GM12873 (cell line): ENCODE measurements around the gene MIA3.

Experiments used
- TF ChIP-seq, protein P1 (sequence below): IDR thresholded peaks from 2 replicates; pipeline ENCODE4 v1.5.1; 2012; ENCODE audit warnings: low read depth, mild to moderate bottlenecking, moderate library complexity, low read length, control low read depth; ENCODE audit not compliant: insufficient read depth; ENCODE audit errors: missing control alignments

MIA3 gene

GRCh38 chr1:222641269-222641948, 23.5 kb downstream of the MIA3 start:
- TF ChIP-seq, protein P1, sequence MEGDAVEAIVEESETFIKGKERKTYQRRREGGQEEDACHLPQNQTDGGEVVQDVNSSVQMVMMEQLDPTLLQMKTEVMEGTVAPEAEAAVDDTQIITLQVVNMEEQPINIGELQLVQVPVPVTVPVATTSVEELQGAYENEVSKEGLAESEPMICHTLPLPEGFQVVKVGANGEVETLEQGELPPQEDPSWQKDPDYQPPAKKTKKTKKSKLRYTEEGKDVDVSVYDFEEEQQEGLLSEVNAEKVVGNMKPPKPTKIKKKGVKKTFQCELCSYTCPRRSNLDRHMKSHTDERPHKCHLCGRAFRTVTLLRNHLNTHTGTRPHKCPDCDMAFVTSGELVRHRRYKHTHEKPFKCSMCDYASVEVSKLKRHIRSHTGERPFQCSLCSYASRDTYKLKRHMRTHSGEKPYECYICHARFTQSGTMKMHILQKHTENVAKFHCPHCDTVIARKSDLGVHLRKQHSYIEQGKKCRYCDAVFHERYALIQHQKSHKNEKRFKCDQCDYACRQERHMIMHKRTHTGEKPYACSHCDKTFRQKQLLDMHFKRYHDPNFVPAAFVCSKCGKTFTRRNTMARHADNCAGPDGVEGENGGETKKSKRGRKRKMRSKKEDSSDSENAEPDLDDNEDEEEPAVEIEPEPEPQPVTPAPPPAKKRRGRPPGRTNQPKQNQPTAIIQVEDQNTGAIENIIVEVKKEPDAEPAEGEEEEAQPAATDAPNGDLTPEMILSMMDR = no peak

GRCh38 chr1:222642468-222642867, 24.6 kb downstream of the MIA3 start:
- TF ChIP-seq, protein P1 = no peak

- TF ChIP-seq, protein P1 = no peak
Observed at GRCh38 chr1:222643606-222643937, 25.7 kb downstream of the MIA3 start.

DNA sequence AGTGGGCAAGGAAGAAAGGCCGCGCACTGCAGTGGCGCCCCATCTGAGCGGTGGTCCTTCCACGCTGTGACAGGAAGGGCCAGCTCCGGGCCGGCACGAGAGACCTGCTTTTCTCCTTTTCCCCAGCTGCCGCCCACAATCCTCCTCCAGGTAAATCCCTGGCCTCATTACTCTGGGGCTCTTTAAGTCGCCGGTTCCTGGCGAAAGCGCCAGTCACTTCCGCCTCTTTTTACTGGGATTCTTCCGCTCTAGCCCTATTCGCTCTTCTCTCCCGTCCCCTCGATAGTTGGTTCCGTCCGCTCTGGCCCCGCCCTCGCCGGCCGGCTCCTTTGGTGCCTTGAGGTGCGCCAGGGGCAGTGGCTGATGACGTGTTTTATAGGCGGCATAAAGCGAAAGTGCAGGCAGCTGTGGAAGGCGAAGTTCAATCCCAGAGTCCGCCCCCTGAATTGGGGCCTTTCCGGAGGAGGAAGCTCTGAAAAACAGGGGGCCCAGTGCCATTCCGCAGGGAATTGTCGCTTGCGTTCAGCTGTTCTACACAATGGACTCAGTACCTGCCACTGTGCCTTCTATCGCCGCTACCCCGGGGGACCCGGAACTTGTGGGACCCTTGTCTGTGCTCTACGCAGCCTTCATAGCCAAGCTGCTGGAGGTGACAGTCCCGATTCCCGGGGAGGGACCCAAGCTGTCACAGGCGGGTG, 26.2 kb downstream of the MIA3 start:
- TF ChIP-seq, protein P1 = no peak

DNA sequence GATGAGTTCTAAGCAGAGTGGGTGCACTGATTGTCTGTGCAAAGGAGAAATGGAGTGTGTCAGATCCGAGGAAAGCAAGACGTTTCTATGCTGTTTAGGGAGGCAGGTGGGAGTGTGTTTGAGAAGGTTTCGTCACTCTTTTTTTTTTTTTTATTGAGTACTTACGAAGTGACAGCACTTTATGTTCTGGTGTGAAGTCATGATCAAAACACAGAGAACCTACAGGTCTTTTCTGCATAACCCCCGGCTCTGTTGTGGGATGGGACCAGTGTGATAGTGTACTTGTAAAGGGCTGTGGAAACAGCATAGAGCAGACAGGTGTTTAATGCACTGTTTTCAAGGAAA, 26.7 kb downstream of the MIA3 start:
- TF ChIP-seq, protein P1 = no peak

GRCh38 chr1:222652676-222653075, 34.8 kb downstream of the MIA3 start:
- TF ChIP-seq, protein P1 = no peak

GRCh38 chr1:222653178-222653827, 35.4 kb downstream of the MIA3 start:
- TF ChIP-seq, protein P1 = no peak
